HFFc6 (cell line): Measurements from ENCODE around the gene ADM5. TPM values are rescaled to one million over a fixed set of nuclear protein-coding genes. Genes with fewer than 3 reads are reported as not detected.

Experiments
- DNase-seq: peaks from one replicate; pipeline ENCODE4 v3.0.0-alpha.2; 2018
- H3K27ac Mint-ChIP-seq: 2 replicates; pipeline ENCODE4 v1.8.0; 2020; ENCODE audit warnings: mild to moderate bottlenecking, mixed read lengths
- H3K27me3 Mint-ChIP-seq: 2 replicates; pipeline ENCODE4 v1.8.0; 2021; ENCODE audit warnings: mild to moderate bottlenecking, moderate library complexity, mixed read lengths; ENCODE audit not compliant: insufficient read depth
- H3K36me3 Mint-ChIP-seq: 2 replicates; pipeline ENCODE4 v1.8.0; 2021; ENCODE audit warnings: low read depth, mixed read lengths
- H3K4me1 Mint-ChIP-seq: 2 replicates; pipeline ENCODE4 v1.8.0; 2020; ENCODE audit warnings: low read depth, mixed read lengths
- H3K4me3 Mint-ChIP-seq: 2 replicates; pipeline ENCODE4 v1.8.0; 2020; ENCODE audit warnings: mild to moderate bottlenecking, moderate library complexity, mixed read lengths
- H3K9me3 Mint-ChIP-seq: 2 replicates; pipeline ENCODE4 v1.8.0; 2020; ENCODE audit warnings: mild to moderate bottlenecking, mixed read lengths
- CTCF ChIP-seq: fragments of 200-600 bp; sonication (generic); IDR thresholded peaks from 2 replicates; pipeline ENCODE4 v1.5.0; 2021; ENCODE audit warnings: antibody characterized with exemption, mild to moderate bottlenecking
- total RNA-seq, 6 experiments: library from RNA; stranded (reverse); fragmentation: NEBNext Ultra II Directional; extraction: Animal tissue kit (Norgen Biotek cat#: 25700); gene quantifications; 2 replicates in 1 of 6; 3 replicates in 5 of 6; pipeline ENCODE4 v1.2.3, GENCODE V29; 2021

Gene ADM5
- total RNA-seq, 6 experiments from 2014 or later = 0.74 to 0.99 (median 0.87) TPM

- no peak overlapping the region for H3K4me3 Mint-ChIP-seq
These were observed 4.3 kb upstream of the ADM5 start for GRCh38 chr19:49684983-49685553.

GRCh38 chr19:49685845-49686332, 3.5 kb upstream of the ADM5 start:
- H3K4me3 Mint-ChIP-seq = no peak overlapping the region
- no peaks in the 10 kb centered on the region; the same call in 1 of the 2 replicates for H3K9me3 Mint-ChIP-seq
- peaks cover 12% of the 10 kb centered on the region for H3K36me3 Mint-ChIP-seq
- DNase-seq = no peak
- H3K4me1 Mint-ChIP-seq = peaks cover 16% of the 10 kb centered on the region
- no peak for TF ChIP-seq CTCF
- 0 out of 2 replicates have a peak overlapping the region, but pooled peaks have one; percentile 24 for H3K27ac Mint-ChIP-seq
- peaks cover 9% of the 10 kb centered on the region for H3K27me3 Mint-ChIP-seq

More at GRCh38 chr19:49684983-49685553, 4.3 kb upstream of the ADM5 start:
- peaks cover 6% of the 10 kb centered on the region for H3K27me3 Mint-ChIP-seq
- H3K36me3 Mint-ChIP-seq = peaks cover 14% of the 10 kb centered on the region
- TF ChIP-seq CTCF = no peak
- no peak for DNase-seq
- H3K9me3 Mint-ChIP-seq = no peaks in the 10 kb centered on the region
- H3K4me1 Mint-ChIP-seq = peaks cover 14% of the 10 kb centered on the region
- H3K27ac Mint-ChIP-seq = 0 out of 2 replicates have a peak overlapping the region, but pooled peaks have one; percentile 24

- H3K36me3 Mint-ChIP-seq = peaks cover 10% of the 10 kb centered on the region
These were observed 2.8 kb upstream of the ADM5 start for GRCh38 chr19:49686503-49687088.

GRCh38 chr19:49687150-49687549, 2.2 kb upstream of the ADM5 start:
- no peak for TF ChIP-seq CTCF
- H3K27ac Mint-ChIP-seq = no peak overlapping the region; the same call in 1 of the 2 replicates
- H3K4me1 Mint-ChIP-seq = peaks cover 22% of the 10 kb centered on the region
- no peak overlapping the region for H3K4me3 Mint-ChIP-seq
- H3K27me3 Mint-ChIP-seq = peaks cover 12% of the 10 kb centered on the region
- peaks cover 10% of the 10 kb centered on the region for H3K36me3 Mint-ChIP-seq
- no peak for DNase-seq
- H3K9me3 Mint-ChIP-seq = no peaks in the 10 kb centered on the region; the same call in 1 of the 2 replicates

More at GRCh38 chr19:49686503-49687088, 2.8 kb upstream of the ADM5 start:
- no peak for DNase-seq
- Mint-ChIP-seq H3K4me1 (peaks cover 21% of the 10 kb centered on the region), H3K4me3 (no peak overlapping the region), H3K9me3 (no peaks in the 10 kb centered on the region; the same call in 1 of the 2 replicates), H3K27ac (no peak overlapping the region), H3K27me3 (peaks cover 12% of the 10 kb centered on the region)
- TF ChIP-seq CTCF = no peak

GRCh38 chr19:49687566-49688316, 1.7 kb upstream of the ADM5 start:
- no peak for TF ChIP-seq CTCF
- DNase-seq = no peak
- Mint-ChIP-seq H3K36me3 (peaks cover 10% of the 10 kb centered on the region), H3K27me3 (peaks cover 12% of the 10 kb centered on the region), H3K4me1 (peaks cover 22% of the 10 kb centered on the region), H3K9me3 (no peaks in the 10 kb centered on the region; the same call in 1 of the 2 replicates), H3K27ac (peak overlapping the region; percentile 51), H3K4me3 (no peak overlapping the region)
